NCI-H510A treated with DMSO at 0.1 percent for 48 hours (cell line): Measurements from ENCODE around the gene SLC46A1.

Source experiments
- DNase-seq: peaks from one replicate; lab custom pipeline; 2025; lab: John Stamatoyannopoulos, UW

SLC46A1 gene

DNA sequence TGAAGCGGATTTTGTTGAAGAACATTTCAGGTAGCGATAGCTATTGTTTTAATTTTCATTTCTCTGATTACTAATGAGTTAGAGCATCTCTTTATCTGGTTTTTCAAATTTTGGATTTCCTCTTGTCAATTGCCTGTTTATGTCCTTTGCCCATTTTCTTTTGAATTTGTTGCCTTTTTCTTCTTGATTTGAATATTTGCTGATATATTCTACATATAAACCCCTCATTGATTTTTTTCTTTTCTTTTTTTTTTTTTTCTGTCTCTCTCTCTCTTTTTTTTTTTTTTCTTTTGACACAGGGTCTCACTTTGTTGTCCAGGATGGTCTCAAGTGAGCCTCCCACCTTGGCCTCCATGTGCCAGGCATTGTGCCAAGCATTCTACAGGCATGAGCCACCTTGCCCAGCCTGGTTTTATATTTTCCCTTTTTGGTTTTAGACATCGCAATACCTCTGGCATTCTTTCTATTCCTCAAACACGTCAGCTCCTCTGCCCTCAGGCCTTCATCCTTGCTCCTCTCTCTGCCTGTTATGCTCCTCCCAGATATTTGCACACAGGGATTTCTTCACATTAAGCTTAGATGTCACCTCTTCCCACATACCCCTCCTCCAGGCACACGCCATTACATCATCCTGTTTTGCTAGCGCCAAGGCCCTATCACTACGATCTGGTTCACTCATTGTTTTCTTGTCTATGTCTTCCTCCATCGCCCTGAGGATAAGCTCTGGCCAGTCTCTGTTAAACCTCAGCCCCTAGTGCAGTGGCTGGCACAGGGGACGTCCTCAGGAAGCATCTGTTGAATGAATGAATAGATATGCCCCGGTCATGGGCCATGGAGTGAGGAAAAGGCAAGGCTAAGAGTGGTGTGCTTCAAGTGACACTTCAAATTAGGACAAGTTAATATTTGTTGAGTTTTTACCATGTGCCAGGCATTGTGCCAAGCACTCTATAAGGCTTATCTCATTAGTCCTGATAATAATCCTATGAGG lies 25.9 kb downstream of the SLC46A1 start:
- no peak for DNase-seq

DNA sequence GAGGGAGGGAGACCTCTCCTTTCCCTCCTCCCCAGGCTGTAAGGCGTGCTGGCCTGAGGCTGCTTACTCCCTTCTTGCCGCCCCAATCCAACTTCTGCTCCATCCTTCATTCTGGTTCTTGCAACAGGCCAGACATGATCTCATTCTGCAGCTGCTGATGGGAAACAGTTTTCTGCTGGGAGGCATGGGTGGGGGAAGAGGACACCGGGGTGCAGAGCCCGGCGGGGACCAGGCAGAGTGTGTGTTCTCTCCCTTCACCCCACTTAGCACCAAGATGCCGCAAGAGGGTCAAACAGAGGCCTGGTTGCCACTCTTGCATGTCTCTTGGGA lies 33.1 kb downstream of the SLC46A1 start:
- no peak for DNase-seq

DNA sequence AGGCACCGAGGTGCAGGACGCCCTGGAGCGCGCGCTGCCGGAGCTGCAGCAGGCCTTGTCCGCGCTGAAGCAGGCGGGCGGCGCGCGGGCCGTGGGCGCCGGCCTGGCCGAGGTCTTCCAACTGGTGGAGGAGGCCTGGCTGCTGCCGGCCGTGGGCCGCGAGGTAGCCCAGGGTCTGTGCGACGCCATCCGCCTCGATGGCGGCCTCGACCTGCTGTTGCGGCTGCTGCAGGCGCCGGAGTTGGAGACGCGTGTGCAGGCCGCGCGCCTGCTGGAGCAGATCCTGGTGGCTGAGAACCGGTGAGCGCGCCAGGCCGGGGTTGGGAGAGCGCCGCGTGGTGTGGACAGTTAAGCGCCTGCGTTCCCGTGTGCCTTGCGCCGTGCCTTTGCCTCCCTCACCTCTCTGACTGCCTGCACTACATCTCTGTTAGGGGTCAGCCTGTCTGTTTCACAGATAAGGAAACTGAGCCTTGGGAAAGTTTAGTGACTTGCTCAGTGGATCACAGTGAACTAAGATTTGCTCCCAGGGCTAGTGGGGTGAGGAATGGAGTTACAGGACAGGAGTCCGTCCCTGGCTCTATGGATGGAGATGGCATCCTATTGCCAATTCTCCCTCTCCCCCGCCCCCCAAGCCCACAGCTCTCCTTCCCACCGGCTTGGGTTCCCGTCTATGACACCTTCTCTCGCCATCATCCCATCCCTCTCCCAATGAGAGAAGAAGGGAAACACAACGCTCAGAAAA lies 33.6 kb downstream of the SLC46A1 start:
- DNase-seq = no peak

DNA sequence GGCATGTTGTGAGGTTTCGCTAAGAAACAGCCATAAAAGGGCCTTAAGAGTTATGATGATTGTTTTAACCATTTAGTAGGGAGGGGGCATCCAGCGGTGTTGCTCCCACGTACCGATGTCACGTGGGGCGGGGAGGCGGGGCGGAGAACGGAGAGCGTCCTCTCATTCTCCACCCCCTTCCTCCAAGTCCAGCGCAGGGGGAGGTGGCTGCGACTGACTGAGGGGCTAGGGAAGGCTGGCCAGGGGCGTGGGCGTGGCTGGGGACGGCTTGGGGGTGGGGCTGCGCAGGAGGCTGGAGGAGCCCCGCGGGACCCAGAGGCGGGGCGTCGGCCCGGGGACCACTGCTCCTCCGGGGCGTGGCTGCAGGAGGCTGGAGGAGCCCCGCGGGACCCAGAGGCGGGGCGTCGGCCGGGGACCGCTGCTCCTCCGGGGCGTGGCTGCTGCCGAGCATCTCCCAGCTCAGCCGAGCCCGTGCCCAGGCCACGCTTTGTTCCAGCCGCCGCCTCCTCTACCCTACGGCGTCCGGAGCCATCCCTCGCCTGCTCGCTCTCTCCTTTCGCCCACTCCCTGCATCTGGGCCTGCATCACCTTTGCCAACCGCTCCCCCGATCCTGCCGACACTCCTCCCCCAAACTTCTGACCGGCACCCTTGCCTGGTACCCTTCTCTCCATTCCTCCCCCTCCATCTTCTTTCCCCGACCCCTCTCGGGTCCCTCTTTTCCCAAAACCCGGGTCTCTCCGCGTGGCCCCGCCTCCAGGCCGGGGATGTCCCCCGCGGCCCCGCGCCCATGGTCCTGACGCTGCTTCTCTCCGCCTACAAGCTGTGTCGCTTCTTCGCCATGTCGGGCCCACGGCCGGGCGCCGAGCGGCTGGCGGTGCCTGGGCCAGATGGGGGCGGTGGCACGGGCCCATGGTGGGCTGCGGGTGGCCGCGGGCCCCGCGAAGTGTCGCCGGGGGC lies 34.5 kb downstream of the SLC46A1 start, which contains the start of gene SARM1:
Gene SARM1 (plus strand): TSS at position 450 of the 958 bp plus-strand sequence. CDS start 339 bp downstream, at position 789.
- peak; percentile 94 for DNase-seq

DNA sequence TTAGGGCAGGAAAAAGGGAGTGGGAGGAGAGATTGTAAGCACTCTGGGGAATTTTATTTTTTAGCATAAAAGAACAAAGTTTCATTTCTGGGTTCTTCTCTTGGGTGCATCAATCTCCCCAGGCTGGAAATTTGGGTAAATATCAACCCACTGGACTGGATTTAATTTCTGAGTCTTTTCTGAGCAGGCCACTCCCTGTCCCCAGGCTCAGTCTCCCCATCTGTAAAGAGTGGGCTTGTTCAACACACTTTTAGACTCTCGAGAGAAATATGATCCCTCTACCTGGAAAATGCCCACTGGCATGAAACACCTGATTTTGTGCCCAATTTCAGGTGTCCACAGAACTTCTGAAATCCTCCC lies 35.3 kb downstream of the SLC46A1 start:
- no peak for DNase-seq

DNA sequence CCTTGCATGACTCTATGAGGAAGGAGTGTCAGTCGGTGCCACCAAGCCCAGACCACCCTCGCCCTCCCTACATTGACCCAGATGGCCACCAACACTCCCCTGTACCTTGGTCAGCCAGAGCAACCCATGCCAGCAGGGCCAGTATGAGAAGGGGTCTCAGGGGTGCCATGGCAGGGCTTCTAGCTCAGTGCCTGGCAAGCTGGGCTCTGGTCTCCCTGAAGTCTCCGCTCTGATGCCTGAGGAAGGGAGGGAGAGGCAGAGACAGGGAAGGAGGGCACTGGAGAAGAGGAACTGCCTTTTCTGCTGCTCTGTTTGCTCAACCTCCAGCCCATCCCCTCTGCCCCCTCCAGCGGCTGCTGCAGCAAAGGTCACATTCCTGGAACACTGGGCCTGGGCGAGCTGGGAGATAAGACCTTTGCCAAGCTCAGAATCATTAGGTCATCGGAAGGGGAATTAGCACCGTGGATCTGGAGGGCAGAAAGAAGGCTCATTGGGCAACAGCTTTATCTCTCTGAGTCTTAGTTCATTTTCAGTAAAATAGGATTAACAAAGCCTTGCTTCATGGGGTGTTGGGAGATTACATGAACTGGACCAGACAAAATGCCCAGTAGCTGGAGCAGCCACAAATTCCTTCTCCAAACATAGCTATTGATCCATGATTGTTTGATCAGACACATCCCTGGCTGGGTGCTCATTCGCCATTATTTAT lies 35.8 kb downstream of the SLC46A1 start, which contains the start of gene VTN:
Gene VTN (minus strand): TSS at position 273 of the 709 bp plus-strand sequence. CDS start 104 bp downstream, at position 169.
- peak; percentile 26 for DNase-seq

DNA sequence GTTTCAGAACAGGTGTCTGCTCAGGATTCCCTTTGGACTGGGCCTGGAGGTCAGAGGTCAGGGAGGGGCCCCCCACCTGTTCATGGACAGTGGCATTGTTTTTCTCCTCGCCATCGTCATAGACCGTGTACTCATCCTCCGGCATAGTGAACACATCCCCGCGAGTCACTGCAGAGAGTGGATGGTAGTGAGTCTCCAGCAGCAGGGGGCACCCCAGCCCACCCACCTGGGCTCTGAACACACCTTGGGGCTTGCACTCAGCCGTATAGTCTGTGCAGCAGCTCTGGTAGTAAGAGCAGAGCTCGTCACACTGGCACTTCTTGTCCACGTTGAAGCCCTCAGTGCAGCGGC lies 36.4 kb downstream of the SLC46A1 start:
- DNase-seq = no peak

DNA sequence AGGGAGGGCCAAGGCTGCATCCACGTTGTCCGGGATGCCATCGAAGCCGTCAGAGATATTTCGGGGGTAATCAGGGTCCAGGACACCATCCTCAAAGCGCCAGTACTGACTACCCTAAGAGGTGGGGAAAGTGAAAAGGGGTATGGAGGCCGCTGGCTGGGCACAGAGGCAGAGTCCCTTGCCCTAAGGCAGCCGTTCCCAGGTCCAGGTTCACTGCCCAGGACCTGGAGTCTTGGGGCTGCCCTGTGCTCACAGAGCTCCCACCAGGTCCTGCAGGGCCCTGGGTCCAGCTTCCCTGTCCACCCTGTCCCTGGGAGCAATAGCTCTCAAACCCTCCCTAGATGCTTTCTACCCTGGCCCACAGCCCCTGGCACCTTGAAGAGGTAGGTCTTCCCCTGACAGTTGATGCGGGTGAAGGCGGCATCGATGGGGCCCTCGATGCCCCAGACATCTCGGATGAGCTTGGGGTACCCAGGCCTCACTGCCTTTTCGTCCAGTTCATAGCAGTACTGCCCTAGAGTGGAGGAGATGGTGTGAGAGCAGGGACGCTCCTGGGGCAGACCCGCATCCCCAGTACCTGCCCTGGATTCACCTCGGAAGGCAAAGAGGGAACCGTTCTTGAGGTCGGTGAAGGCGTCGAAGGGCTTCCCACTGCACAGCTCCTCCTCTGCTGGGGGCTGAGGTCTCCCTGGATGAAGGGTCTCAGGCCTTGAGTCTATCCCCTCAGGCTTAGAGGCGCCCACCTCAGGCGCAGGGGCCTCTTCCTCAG lies 36.9 kb downstream of the SLC46A1 start:
- DNase-seq = no peak

DNA sequence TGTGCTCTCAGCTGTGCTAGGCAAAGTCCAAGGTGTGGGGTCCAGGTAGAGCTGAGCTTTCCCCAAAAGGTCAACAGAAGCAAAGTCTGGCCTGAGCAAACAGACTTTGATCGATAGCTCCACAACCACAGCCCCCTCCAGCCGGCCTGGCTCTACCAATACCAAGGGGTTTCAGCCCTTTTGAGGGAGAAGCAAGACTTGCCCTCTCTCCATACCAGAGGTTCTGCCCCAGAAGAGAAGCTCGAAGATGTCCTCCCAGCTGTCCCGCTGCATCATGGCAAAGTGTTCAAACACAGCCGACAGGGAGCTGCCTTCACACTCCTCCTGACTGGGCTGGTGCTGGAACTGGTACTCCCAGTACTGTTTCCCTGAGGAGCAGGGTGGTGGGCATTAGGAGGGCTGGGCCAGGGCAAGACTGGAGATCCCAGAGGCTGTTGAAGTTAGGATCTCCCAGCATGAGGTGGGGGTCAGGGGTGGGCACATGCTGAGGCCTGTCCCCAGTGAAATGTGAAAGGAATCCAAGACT lies 37.6 kb downstream of the SLC46A1 start:
- DNase-seq = no peak

DNA sequence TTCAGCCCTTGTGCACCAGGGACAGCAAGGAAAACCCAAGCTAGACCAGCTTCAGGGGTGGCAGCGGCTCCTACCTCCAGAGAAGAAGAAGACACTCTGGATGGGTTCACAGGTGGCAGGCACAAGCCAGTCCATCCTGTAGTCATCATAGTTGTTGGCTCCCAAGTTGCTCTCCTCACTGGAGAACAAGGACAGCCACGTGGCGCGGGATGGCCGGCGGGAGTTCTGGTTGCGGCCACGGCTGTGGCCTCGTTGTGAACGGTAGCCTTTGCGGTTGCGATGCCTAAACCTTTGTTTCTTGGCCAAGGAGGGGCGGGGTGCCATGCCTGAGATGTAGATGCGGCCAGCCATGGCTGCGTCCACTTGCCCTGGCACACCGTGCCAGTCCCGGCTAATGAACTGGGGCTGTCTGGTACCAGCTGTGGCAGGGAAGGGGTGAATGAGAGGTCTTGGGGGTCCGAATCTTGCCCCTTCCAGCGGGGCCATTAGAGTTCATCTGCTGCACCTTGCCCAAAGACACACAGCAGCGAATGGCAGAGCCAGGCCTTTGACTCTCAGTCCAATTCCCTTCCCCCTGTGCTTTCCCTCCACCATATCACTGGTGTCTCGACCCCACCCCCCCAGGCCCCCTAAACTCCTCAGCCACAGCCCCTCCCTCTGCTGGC lies 38.2 kb downstream of the SLC46A1 start:
- no peak for DNase-seq

DNA sequence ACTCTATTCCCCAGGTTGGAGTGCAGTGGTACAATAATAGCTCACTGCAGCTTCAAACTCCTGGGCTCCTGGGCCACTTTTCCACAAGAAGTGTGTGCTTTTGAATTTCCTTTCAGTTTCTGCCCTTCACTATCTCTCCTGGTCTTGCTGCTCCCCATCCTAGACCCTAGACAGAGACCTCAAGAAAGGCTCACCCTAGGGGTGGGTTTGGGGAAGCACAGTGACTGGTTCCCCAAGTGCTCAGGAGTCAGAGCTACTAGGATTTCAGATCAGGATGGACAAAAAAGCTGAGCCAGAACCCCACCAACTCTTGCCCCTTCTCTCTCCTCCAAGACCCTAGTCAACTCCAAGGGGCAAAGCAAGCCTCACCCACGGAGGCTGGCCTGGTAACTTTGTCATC lies 39.4 kb downstream of the SLC46A1 start:
- DNase-seq = no peak

DNA sequence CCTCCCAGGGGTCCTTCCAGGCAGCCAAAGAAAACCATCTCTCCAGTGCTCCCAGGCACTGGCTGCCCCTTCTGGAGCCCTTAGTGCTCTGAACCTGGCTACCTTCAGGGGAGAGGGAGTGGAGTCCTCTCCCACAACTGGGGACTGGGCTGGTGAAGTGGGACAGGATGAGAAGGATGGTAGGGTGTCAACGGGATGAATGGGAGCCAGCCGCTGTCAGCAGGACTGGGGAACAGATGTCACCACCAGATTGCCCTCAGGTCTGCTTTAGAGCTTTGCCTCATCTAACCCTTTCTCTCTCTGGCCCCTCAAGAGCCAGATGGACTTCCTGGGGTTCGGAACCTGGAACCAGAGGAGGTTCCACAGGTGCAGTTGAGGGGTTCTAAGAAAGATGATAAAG lies 40.5 kb downstream of the SLC46A1 start:
- DNase-seq = no peak

DNA sequence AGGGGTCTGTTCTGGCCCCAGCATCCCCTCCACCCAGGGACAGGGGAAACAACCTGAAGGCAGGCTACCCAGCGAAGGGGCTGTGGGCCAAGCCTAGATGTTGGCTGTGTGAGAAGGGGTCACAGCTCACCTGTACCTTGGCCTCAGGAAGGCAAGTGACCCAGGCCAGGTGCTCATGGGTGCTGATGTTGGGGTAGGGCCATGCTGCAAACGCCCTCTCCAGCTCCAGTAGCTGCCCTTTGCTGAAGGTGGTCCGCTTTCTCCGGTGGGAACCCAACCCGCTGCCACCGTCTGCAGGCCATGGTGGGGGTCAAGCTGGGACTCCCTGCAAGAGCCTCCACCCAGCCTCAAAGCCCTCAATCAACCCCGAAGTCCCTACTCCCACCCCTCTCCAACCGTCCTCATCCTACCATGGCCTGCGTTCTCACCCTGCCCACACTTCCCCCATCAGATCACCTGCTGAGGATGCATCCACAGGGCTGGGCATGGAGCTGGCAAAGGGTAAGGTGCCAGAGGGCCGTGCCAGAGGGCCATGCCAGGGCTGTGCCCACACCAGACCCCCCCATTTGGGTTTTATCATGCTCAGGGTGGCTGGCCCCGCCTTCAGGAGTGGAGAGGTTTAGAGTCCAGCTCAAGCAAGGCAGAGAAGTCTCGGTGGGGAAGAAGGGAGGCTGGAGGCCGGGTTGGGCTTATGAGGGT lies 41.2 kb downstream of the SLC46A1 start, which contains the start of gene SEBOX:
Gene SEBOX (minus strand): TSS at position 535 of the 699 bp plus-strand sequence. CDS start 48 bp downstream, at position 487.
- no peak for DNase-seq

DNA sequence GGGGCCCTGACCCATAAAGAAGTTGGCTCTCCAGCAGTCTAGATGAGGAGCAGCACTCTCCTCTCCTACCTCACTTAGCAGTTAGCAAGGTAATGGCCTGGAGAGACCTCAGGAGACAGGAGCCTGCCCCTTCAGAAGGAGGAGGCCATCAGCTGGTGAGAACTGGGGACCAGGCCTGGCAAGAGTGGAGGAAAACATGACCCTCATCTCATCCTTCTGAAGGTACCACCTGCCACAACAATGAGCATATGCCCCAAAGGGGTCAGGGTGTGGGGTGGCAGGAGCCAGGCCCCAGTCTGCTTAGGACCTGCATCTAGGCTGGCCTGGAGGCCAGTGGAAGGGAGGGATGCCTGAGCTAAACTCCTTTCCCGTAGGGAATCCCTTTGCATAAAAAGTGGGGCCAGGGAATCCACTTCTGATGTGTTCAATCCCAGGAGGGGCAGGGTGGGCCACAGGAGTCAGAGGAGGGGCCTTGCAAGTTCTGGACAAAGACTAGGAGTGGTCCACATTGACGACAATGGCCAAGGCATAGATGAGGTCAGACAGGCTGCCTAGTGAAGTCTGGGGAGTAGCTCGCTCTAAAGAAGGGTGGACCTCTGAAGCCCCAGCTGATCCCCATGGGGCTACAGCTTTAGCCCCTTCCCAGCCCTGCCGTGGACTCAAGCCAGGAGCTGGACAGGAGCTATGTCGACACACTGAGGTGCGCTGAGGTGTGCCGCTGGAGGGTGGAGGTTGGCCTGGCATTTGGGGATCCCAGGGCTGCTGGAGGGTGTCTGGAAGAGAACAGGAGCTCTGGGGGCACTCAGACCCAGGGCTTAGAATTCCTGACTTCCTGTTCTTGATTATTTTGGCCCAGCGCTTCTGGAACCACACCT lies 42.0 kb downstream of the SLC46A1 start:
- DNase-seq = no peak

DNA sequence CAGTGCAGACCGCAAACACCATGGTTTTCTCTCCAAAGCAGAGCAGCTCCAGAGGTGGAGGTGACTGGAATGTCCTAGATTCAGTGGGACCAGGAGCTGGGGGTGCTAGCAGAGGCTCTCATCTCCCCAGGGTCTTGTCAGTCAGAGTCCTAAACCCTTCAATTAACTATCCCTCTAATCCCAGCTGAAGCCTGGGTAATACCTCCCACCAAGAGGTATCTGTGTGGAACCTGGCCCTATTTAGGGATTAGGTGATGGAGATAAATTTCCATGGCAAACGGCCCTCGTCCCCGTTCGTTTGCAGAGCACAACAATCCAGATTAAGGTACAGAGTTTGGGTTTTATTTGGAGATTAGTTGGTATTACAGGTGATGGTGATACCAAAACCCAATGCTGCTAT lies 42.8 kb downstream of the SLC46A1 start:
- DNase-seq = no peak

DNA sequence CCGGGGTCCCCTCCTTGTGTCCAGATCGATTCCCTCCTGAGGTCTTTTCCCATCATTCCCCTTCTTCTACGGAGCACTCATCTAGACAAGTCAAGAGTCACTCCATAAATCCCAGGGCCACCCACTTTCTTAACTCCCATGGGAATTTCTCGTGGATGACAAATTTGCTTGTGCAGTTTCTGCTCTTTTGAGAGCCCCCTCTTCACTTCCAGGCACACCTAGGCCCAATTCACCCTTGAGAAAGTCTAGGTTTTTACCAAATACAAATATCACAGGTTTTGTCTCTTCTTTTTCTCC lies 48.2 kb downstream of the SLC46A1 start:
- DNase-seq = no peak

DNA sequence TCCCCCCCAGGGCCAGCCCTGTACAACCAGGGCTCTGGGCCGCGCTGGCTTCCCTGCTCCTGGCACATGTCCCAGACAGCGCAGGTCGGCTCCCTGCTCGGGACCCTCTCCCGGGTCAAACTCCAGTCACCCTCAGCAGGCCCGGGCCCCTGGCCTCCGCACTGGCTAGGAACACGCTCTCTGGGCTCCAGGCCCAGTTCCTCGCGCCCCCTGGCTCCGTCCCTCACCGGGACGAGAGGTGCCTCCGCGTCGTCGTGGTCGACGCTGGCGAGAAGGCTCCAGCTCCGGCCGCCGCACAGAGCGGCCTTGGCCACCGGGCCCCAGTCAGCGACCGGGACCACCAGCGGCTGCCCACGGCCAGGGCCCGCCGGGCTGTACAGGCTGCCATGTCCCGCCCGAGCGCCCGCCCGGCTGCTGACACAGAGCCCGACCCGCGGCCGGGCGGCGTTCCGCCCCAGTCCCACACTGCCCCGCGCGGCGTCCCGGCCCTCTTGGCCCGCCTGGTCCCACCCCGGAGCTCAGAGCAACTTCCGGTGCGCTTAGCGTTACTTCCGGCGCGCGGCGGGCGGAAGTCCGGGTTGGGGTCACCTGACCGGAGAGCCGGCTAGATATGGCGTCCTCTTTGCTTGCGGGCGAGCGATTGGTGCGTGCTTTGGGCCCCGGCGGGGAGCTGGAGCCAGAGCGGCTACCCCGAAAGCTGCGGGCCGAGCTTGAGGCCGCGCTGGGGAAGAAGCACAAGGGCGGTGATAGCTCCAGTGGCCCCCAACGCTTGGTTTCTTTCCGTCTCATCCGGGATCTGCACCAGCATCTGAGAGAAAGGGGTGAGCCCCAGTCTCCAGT lies 48.7 kb downstream of the SLC46A1 start, which contains the start of gene POLDIP2:
Gene POLDIP2 (minus strand): TSS at position 467 of the 840 bp plus-strand sequence. CDS start 79 bp downstream, at position 388.
- DNase-seq = peak; percentile 83
